SK-N-SH (cell line): ENCODE data around the gene ARHGAP31.

Experiments used
- EZH2phosphoT487 ChIP-seq: fragments of 200-600 bp; sonication (generic); IDR thresholded peaks from 2 replicates; pipeline ENCODE4 v1.6.1; 2017; ENCODE audit warnings: low read depth, mixed run types, mild to moderate bottlenecking, antibody characterized with exemption, moderate library complexity, borderline replicate concordance
- FOXM1 ChIP-seq: IDR thresholded peaks from 2 replicates; pipeline ENCODE4 v1.4.0; 2012; ENCODE audit warnings: low read depth, mild to moderate bottlenecking
- USF2 ChIP-seq: fragments of 150-350 bp; IDR thresholded peaks from 2 replicates; pipeline ENCODE4 v1.6.1; 2017; ENCODE audit warnings: antibody characterized with exemption, low read length, low read depth, borderline replicate concordance
- TF ChIP-seq, protein P1 (sequence below): IDR thresholded peaks from 2 replicates; pipeline ENCODE4 v1.4.0; 2012; ENCODE audit warnings: low read depth, borderline replicate concordance
- TF ChIP-seq, protein P2 (sequence below): fragments of 200-600 bp; sonication (generic); IDR thresholded peaks from 2 replicates; pipeline ENCODE4 v1.6.1; 2017; ENCODE audit warnings: antibody characterized with exemption, mild to moderate bottlenecking, moderate library complexity

DNA sequence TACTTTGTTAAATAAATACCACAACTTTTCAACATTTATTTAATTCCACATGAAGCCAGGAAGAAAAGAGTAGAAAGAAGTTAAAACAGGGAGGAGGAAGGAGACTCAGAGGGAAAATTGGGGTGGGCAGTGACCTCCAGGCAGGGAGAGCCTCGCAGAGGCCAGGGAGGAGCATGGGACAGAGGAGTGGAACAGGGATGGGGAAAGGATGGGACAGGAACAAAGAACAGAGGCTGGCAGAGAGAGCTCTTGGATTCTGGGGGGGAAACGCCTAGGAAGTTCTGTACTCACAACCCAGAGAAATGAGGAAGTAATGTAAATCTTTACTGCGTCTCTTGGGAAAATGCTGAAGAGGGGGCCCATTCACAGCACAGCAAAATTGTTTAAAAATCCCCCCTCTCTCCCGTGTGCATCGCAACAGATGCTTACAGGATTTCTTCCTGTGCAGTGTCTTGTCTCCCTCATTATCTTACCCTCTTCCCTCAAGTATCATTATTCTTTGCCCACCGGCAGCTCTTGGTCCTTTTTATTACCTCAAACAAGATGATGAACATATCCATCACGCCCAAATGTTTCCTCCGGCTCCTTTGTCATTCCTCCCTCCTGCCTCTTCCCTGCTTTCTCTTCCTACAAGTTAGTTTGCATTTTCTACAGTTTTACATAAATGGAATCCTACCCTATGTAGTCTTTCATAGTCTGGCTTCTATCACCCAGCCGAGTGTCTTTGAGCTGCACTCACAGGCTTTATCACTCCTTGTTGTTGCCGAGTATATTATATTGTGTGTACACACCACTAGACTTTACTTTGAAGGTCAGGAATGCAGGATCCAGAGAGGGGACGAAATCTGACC lies 65.5 kb downstream of the ARHGAP31 start:
- TF ChIP-seq, protein P1, sequence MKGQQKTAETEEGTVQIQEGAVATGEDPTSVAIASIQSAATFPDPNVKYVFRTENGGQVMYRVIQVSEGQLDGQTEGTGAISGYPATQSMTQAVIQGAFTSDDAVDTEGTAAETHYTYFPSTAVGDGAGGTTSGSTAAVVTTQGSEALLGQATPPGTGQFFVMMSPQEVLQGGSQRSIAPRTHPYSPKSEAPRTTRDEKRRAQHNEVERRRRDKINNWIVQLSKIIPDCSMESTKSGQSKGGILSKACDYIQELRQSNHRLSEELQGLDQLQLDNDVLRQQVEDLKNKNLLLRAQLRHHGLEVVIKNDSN = no peak
- TF ChIP-seq, protein P2, sequence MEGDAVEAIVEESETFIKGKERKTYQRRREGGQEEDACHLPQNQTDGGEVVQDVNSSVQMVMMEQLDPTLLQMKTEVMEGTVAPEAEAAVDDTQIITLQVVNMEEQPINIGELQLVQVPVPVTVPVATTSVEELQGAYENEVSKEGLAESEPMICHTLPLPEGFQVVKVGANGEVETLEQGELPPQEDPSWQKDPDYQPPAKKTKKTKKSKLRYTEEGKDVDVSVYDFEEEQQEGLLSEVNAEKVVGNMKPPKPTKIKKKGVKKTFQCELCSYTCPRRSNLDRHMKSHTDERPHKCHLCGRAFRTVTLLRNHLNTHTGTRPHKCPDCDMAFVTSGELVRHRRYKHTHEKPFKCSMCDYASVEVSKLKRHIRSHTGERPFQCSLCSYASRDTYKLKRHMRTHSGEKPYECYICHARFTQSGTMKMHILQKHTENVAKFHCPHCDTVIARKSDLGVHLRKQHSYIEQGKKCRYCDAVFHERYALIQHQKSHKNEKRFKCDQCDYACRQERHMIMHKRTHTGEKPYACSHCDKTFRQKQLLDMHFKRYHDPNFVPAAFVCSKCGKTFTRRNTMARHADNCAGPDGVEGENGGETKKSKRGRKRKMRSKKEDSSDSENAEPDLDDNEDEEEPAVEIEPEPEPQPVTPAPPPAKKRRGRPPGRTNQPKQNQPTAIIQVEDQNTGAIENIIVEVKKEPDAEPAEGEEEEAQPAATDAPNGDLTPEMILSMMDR = no peak
- TF ChIP-seq USF2 = no peak
- no peak for TF ChIP-seq FOXM1
- no peak for TF ChIP-seq EZH2phosphoT487
